HS-5 (cell line): ENCODE results near the gene DCPS.
"Not testable (repeated sequence)": the region's sequence is repeated elsewhere in the genome, so short reads cannot be mapped to it uniquely, and the experiment has no call there.

Experiments used
- DNase-seq: peaks from one replicate; pipeline ENCODE4 v3.0.0-alpha.2; 2012; ENCODE audit warnings: low read depth

DCPS gene

DNA sequence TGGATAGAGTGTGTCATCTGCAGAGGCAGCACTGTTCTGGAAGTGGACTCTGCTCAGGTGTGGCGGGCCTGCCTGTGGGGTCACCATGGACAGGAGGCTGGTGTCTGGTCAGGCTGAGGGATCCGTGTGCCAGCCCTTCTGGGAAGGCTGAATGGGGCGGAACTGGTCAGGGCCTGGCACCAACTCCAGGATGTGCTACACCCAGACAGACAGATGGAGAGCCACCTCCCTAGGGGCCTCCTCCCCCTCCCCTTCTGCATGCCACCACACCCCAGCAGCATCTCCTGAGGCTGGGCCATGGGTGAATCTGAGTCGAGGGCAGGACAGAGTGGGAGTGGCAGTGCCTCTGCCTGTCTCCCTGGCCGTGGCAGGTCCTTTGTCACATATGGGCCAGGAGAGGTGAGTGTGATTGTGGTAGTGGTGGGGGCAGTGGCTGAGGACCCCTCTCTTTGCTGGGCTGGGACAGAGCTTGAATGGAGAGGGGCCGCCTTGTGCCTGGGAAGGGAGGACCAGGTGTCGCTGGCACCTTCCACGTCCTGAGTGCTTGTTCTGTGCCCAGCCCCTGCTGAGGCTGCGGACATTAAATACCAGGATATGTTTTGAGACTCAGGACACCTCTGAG, 80.7 kb downstream of the DCPS start:
- no peak for DNase-seq

DNA sequence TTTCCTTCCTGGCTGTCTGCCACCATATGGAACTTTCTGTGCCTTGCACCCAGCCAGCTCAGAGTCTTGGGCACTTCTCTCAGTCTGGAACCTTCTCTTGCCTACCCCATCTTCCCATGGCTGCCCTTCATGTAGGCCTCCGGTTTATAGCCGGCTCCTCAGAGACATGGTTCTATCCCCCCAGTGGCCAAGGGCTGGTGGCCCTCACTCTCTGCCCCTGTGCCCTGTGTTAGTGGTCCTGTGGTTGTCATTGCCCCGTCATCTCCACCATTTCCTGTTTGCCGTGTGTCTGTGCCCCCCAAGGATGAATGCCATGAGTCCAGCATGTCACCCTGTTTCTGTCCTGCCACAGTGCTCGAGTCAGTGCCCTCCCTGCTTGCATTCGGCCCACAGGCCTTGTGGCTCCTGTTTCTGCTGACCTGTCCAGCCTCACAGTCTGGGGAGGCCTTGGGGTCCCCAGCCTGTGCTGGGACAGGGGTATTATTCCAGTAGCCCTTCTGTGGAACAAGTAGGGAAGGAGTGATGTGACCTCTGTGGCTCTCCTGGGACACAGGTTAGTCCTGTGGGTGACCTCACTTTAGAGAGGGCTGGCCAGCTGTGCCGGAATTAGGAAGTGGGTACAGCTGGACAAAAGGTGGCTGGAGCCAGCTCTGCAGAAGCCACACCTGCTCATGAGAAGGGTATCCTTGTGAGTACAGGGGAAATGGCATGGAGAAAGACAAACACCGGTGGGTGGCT, 82.3 kb downstream of the DCPS start:
- no peak for DNase-seq

DNA sequence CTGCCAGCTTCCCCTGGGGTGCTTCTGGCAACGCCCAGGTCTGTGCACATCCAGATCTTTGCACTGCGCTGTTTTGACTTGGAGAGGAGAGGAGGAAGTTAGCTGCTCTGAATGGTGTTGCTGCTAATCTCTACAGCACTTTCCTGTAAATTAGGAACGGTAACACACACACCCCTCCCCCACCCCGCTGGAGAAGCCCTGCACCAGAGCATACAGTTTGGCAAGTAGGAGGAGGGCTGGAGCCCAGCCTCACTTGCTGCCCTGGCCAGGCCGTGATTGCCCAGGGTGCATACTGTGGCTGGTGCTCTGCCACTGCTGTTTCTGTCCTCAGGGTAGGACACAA, 82.8 kb downstream of the DCPS start:
- not testable (repeated sequence) for DNase-seq

DNA sequence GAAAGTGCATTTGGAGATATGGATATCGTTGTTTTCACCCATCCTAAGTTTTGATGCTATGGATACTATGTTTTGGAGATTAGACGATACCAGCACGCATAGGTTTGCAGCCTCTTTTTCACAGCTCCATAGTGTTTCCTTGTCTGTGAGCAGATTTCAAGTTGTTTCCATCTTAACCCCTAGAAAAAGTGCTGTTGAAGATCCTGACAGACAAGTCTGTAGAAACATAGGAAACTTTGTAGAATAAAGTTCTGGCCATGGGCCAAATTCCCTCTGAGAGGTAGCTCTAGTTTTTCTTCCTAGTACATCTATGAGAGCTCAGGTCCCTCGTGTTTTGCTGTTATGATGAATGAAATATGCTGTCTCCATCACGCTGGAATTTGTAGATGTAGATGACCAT, 84.0 kb downstream of the DCPS start:
- no peak for DNase-seq

DNA sequence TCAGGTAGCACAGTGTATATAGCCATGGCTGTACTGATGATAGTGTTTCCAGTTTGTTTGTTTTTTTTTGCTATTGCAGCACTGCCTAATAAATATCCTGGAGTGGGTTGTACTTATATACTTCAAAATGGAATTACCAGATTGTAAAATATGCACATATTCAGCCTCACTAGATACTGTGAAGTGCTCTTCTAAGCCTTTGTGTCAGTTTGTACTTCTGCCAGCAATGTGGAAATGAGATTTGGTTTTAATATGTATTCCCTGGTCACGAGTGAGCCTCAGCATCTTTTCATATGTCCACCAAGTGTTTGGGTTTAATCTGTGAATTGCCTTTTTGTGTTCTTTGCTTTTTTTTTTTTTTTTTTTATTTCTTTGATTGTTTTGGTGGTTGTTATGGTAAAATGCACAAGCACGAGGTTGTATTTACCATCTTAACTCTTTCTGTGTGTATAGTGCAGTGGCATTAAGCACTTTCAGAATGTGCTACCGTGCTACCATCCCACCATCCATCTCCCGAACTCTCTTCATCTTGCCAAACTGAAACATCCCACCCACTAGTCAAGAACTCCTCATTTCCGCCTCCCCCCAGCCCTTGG, 86.5 kb downstream of the DCPS start:
- no peak for DNase-seq

DNA sequence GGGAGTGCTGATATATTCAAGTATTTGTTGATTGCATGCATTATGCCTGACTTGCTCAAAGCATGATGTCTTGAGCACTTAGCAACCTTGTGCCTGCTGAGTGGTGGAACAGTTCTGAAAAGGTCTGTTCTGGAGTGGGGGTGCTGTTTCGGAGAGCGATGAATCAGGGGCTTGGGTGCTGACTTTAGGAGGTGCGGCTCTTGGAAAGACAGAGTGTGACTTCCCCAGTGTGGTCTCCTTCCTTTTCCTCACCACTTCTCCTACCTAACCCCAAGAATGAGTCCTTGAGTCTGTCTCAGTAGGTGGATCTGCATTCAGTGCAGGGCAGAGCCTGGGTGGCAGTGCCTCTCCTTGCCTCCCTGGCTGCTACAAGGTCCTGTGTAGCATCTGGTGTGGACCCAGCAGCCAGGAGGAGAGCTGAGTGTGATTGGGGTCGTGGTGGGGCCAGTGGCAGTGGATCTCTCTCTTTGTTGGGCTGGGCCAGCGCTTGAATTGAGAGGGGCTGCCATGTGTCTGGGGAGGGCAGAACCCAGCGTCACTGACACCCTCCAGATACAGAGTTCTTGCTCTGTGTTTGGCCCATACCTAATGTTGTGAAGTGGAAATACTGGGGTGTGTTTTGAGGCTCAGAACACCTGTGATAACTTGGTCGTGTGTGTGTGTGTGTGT, 87.6 kb downstream of the DCPS start:
- no peak for DNase-seq

DNA sequence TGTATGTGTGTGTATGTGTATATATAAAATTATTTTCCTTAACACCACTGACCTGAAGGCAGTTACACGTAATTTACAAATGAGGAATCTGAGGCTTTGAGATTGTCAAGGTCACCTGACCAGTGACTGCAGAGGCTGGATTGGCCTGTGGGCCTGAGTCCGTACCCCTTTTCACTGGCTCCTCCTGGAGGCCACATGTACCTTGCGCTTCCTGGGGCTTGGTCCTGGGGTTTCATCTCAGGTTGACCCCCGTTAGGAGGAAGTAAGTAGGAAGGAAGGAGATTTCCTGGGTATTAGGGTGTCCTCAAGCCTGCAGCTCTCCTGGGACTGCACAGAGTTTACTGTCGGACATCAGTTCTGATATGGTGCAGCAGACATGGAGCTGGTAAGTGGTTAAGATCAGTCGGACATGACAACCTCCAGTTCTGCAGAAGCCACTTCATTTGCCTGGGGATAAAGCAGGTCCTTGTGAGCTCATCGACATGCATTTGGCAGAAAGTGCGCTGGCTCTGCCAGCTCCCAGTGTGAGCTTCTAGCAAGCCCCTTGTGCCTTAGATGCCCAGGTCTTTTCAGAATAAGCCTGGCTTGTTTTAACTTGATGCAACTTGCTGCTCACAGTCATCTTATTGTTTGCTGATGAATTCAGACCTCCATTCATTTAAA, 88.2 kb downstream of the DCPS start:
- DNase-seq, result no peak

DNA sequence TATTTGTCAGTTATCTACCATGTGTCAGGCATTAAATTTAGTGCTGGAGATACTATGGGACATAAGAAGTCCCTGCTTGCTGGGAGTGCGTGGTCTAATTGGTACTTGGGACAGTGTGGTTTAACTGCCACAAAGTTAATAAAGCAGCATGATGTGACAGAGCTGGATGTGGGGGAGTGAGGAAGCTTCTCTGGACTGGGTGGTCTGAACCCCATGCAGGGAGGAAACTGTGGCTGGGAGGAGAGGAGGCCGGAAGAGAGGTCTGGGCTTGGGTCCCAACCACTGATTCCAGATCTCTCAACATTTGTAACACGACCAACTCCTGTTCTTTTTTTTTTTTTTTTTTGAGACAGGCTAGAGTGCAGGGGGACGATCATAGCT, 88.8 kb downstream of the DCPS start:
- DNase-seq, result no peak

DNA sequence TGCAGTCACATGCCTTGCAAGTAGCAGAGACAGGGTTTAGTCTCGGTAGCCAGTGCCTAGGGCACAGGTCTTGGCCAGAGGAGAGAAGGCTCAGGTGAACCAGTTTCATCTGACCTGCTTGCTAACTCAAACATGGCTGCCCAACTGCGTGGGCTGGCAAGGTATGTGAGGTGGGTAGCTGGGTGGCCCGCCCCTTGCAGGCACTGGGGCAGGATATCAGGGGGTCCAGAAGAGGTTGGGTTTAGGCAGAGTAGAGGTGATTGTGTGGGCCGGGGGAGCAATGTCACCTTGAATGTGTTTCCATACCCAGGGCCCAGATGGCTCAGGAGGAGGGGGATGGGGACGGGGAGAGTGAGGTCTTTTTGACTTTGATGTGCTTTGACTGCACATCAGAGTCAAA, 89.3 kb downstream of the DCPS start:
- no peak for DNase-seq

DNA sequence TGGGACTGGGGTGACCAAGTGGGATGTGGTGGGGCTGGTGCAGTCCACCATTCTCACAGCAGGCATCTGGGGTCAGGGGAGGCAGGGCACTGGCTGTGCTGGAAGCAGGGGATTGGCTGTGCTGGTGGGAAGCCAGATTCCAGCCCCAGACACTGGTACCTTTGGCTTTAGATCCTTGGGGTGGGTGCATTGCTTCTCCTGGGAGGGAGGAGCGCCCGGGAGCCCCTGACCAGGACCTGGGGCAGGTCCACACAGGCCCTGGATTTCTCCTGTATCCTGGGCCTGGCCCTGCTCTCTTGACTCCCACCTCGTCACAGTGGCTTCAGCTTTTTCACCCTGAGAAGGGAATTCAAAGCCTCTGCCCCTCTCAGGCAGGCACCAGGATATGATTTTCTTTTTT, 90.2 kb downstream of the DCPS start:
- DNase-seq, result no peak

DNA sequence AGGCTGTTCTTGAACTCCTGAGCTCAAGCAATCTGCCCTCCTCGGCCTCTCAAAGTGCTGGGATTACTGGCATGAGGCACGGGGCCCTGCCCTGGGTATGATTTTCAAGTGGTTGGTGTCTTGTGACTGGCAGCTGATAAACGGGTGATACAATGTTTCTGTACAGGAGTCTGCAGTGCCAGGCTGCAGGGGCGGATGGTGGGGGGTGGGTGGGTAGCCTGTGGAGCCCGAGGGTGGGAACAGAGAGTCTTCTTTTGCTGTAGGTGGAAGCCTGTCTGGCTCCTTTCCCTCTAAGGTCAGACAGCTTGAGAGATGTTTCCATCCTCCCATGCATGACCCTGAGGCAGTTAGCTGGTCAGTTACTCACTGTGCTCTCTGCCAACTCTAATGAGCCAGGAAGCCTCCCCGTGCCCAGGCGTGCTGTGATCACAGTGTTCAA, 90.8 kb downstream of the DCPS start:
- DNase-seq, result not testable (repeated sequence)
